Fibroblast of upper back skin (primary cell): ENCODE results near the gene CDCA5.
A peak's percentile ranks its signal among the peaks of the same experiment; 100 is the strongest.

Experiments used
- DNase-seq: peaks from one replicate; pipeline ENCODE4 v3.0.0-alpha.2; 2013

CDCA5 gene

GRCh38 chr11:65104628-65105027 lies 20.8 kb upstream of the CDCA5 start:
- no peak for DNase-seq

- no peak for DNase-seq
Observed at GRCh38 chr11:65103476-65103875, 19.6 kb upstream of the CDCA5 start.

- no peak for DNase-seq
Observed at GRCh38 chr11:65102142-65103095, 18.6 kb upstream of the CDCA5 start.

- no peak for DNase-seq
Observed at GRCh38 chr11:65100674-65101350, 17.0 kb upstream of the CDCA5 start.

- DNase-seq, result no peak
Observed at GRCh38 chr11:65096926-65097325, 13.1 kb upstream of the CDCA5 start.

GRCh38 chr11:65095974-65096806 lies 12.3 kb upstream of the CDCA5 start, which contains the start of gene VPS51:
TSS of gene VPS51 (plus strand) at chr11:65096214. CDS start at chr11:65096251, 37 bp downstream.
- DNase-seq, result peak; percentile 89

- no peak for DNase-seq
Observed at GRCh38 chr11:65095427-65095826, 11.6 kb upstream of the CDCA5 start.

GRCh38 chr11:65090628-65091027 lies 6.8 kb upstream of the CDCA5 start:
- DNase-seq, result no peak

- no peak for DNase-seq
Observed at GRCh38 chr11:65089621-65090020, 5.8 kb upstream of the CDCA5 start.

- no peak for DNase-seq
Observed at GRCh38 chr11:65087827-65088226, 4.0 kb upstream of the CDCA5 start.

- no peak for DNase-seq
Observed at GRCh38 chr11:65087216-65087615, 3.4 kb upstream of the CDCA5 start.

GRCh38 chr11:65086809-65087208 lies 3.0 kb upstream of the CDCA5 start:
- no peak for DNase-seq

- no peak for DNase-seq
Observed at GRCh38 chr11:65085446-65085845, 1.6 kb upstream of the CDCA5 start.

GRCh38 chr11:65084598-65085375 lies 947 bp upstream of the CDCA5 start:
- no peak for DNase-seq

- DNase-seq, result no peak
Observed at GRCh38 chr11:65083134-65083833, 556 bp downstream of the CDCA5 start.

GRCh38 chr11:65078786-65079342 lies 5.0 kb downstream of the CDCA5 start:
- no peak for DNase-seq

- DNase-seq, result peak; percentile 14
Observed at GRCh38 chr11:65078151-65078550, 5.7 kb downstream of the CDCA5 start.

GRCh38 chr11:65077451-65077850 lies 6.4 kb downstream of the CDCA5 start:
- no peak for DNase-seq

- DNase-seq, result no peak
Observed at GRCh38 chr11:65072631-65072966, 11.2 kb downstream of the CDCA5 start.

GRCh38 chr11:65071907-65072630 lies 11.8 kb downstream of the CDCA5 start:
- DNase-seq, result no peak

GRCh38 chr11:65069217-65069616 lies 14.6 kb downstream of the CDCA5 start:
- DNase-seq, result no peak
